22Rv1 (cell line): ENCODE data around the gene CDC42BPG.

ENCODE experiments used
- H3K27ac ChIP-seq: fragments of 450-650 bp; 2 replicates; pipeline ENCODE4 v1.5.1; 2017
- CTCF ChIP-seq: fragments of 450-650 bp; IDR thresholded peaks from 2 replicates; pipeline ENCODE4 v1.5.1; 2017; ENCODE audit warnings: mild to moderate bottlenecking
- ZFX ChIP-seq: fragments of 450-650 bp; IDR thresholded peaks from 2 replicates; pipeline ENCODE4 v1.6.1; 2017; ENCODE audit warnings: antibody characterized with exemption, borderline replicate concordance

CDC42BPG gene

GRCh38 chr11:64875369-64876228, 31.1 kb upstream of the CDC42BPG start:
- no peak overlapping the region for H3K27ac ChIP-seq
- no peak for TF ChIP-seq CTCF
- no peak for TF ChIP-seq ZFX

DNA sequence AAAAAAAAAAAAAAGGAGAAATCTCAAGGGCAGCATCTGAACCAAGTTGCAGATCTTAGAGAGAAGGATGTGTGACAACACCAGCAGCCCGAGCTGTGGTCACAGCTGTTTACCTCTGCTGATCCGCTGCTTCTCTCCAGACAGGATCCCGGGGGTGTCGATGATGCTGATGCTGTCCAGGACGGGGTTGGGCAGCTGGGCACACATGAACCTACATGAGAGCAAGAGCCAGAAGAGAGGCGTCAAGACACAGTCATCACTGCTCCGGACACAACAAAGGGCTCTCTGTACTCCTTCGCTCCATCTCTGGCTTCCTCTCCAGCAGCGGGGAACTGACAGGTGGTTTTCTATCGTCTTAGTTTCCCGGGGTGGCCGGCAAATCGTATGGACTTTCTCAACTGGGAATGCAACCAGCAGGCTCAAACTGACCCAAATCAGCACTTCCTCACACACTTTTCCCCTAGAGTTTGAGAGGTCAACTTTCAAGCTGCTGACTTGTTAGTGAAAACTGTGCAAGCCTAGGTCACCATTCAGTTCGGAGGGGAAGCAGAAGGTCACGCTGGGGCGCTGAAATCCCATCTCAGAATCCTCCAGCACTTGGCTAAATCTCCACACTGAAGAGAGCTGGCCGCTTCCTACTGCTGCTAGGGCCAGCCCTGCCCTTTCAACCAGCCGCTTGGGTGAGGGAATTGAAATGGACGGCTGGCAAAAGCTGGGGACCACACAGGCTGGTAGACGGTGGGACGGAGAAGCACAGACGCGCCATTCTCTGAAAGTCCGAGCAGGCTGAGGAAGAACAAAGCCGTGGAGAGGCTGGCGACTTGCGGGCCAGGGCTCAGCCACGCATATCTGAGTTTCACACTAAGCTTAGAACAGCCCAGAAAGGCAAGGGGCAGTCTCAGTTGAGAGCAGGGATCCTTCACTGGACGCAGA, 30.1 kb upstream of the CDC42BPG start:
- H3K27ac ChIP-seq = no peak overlapping the region
- TF ChIP-seq CTCF (no peak), ZFX (no peak)

GRCh38 chr11:64872790-64873488, 28.5 kb upstream of the CDC42BPG start:
- H3K27ac ChIP-seq = no peak overlapping the region
- TF ChIP-seq CTCF (no peak), ZFX (no peak)

DNA sequence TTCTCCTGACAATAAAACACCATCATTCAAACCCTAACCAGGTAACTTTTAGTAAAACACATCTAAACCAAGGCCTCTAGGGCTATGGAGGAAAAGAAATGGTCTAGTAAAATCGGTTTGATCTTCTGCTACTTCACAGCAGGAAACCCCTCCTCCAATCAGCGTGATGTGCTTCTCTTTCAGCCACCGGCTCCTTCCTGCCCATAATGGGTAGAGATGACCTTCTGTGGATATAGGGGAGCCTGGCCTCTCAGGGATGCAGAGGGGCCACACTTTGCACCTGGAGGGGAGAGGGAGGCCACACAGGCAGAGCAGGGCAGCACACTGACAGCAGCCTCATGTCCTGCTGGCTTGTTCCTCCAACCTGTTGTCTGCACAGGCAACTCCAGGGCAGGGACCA, 27.0 kb upstream of the CDC42BPG start:
- TF ChIP-seq ZFX (no peak), CTCF (no peak)
- no peak overlapping the region for H3K27ac ChIP-seq

- no peak for TF ChIP-seq ZFX
- TF ChIP-seq CTCF = no peak
- no peak overlapping the region for H3K27ac ChIP-seq
Observed at GRCh38 chr11:64870893-64871466, 26.5 kb upstream of the CDC42BPG start.

DNA sequence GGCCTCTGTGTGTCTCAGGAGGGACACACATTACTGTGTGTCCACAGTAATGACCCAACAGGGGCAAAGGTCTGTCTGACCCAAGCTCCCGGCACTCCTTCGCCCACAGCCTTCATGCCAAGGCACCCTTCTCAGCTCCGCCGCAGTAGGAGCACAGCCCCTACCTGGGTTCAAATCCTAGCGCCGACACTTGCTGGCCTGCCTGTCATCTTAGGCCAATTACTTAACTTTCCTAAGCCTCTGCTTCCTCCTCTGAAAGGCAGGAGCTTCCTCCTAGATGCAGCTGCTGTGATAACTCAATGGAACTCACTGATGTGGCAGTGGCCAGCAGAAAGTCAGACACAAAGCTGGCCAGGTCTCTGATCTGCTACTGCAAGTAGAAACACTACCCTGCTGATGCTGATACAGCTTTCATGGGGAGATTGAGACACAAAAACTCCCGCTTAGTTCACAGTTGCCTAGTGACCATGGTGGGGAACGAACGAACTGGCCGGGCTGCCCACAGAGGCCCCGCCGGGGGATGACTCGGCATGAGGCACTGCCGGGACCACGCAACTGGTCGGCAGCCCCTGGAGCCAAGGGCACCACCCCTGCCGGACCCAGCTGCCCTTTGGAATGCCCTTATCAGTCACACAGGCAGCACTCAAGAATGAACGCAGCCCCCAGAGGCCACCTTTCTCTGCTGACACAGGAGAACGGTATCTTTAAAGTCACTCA, 25.9 kb upstream of the CDC42BPG start:
- TF ChIP-seq CTCF (no peak), ZFX (no peak)
- H3K27ac ChIP-seq = no peak overlapping the region
